Kidney (tissue), 14 donors: Measurements from ENCODE around the gene ZDHHC7. TPM values are rescaled to one million over a fixed set of nuclear protein-coding genes. Genes with fewer than 3 reads are reported as not detected.
A peak's percentile ranks its signal among the peaks of the same experiment; 100 is the strongest.

ENCODE experiments used
- DNase-seq, 5 donors: peaks; one replicate each; pipeline ENCODE4 v3.0.0-alpha.2; 2013 to 2020
- FAIRE-seq: peaks from 2 replicates; lab custom pipeline; 2012; peaks lifted over from hg19 to GRCh38; lab: Jason Lieb, UNC
- H3K27ac ChIP-seq, 2 donors: one replicate each; pipeline ENCODE4 v1.7.0; 2013; ENCODE audit warnings: low read depth in 2 of 2, low read length in 2 of 2, inconsistent platforms in 1 of 2
- H3K27me3 ChIP-seq: one replicate; pipeline ENCODE4 v1.7.1; 2013; ENCODE audit warnings: low read length, inconsistent platforms; ENCODE audit not compliant: control insufficient read depth, insufficient read depth
- H3K36me3 ChIP-seq, 3 donors: one replicate each; pipeline versions ENCODE4 v1.7.0 to v1.7.1; 2013; ENCODE audit warnings: low read length in 3 of 3, control low read depth in 1 of 3, inconsistent platforms in 1 of 3; ENCODE audit not compliant: insufficient read depth in 3 of 3, control insufficient read depth in 2 of 3
- H3K4me1 ChIP-seq, 3 donors: one replicate each; pipeline versions ENCODE4 v1.7.0 to v1.7.1; 2013; ENCODE audit warnings: low read length in 3 of 3, inconsistent platforms in 1 of 3, low read depth in 1 of 3; ENCODE audit not compliant: control insufficient read depth in 2 of 3, insufficient read depth in 2 of 3
- H3K4me3 ChIP-seq, 3 donors: one replicate each; pipeline versions ENCODE4 v1.7.0 to v1.8.1; 2013; ENCODE audit warnings: low read length in 3 of 3, control low read depth in 1 of 3, inconsistent platforms in 1 of 3
- H3K9ac ChIP-seq, 3 donors: one replicate each; pipeline versions ENCODE4 v1.7.0 to v1.7.1; 2013; ENCODE audit warnings: low read length in 3 of 3, control low read depth in 1 of 3, inconsistent platforms in 1 of 3
- H3K9me3 ChIP-seq, 3 donors: one replicate each; pipeline versions ENCODE4 v1.7.0 to v1.7.1; 2013; ENCODE audit warnings: low read length in 3 of 3, control low read depth in 1 of 3, inconsistent platforms in 1 of 3; ENCODE audit not compliant: control insufficient read depth in 2 of 3, insufficient read depth in 1 of 3
- CTCF ChIP-seq: IDR thresholded peaks from 3 replicates; pipeline ENCODE4 v1.5.1; 2012; ENCODE audit warnings: mild to moderate bottlenecking, moderate library complexity, borderline replicate concordance; ENCODE audit not compliant: insufficient read depth; ENCODE audit errors: extremely low read depth
- intact Hi-C: fragments of 100-400 bp; cut with DNase I; formaldehyde crosslinking; loops from one replicate; pipeline ENCODE4 v1.11.1; 2022
- polyA plus RNA-seq: library from polyadenylated mRNA; stranded (reverse); fragments of 350-450 nt; fragmentation: Illumina TruSeq; extraction: RNeasy Lipid Tissue Mini Kit (QIAGEN cat#74804); gene quantifications from one replicate; pipeline ENCODE4 v1.2.3, GENCODE V29; 2014; ENCODE audit warnings: low read depth, low replicate concordance; ENCODE audit not compliant: insufficient read depth
- total RNA-seq: library from RNA; stranded (reverse); fragmentation: NEBNext Ultra II Directional; extraction: Animal tissue kit (Norgen Biotek cat#: 25700); gene quantifications from one replicate; pipeline ENCODE4 v1.2.1, GENCODE V29; 2021
- donor health status: control.
- donor health status: control.
- donor health status: control.
- donor health status: control.
- donor health status: control.
- donor health status: DM: yes; HTN: yes; CAD: no.
- donor health status: Normal renal cell carcinoma (clear cell type).

ZDHHC7 gene
- total and polyA plus RNA-seq, 2 donors from 2014 or later: 23.4 to 54.4 TPM

GRCh38 chr16:84999200-84999599, 12.1 kb downstream of the ZDHHC7 start:
- H3K36me3 ChIP-seq: peaks cover 0 to 14% (median 0%) of the 10 kb centered on the region in 3 donors
- peak overlapping the region in 1 of 2 donors; percentile 9 for H3K27ac ChIP-seq
- H3K4me1 ChIP-seq: peaks cover 3 to 25% (median 10%) of the 10 kb centered on the region in 3 donors
- no peak for TF ChIP-seq CTCF
- no peak overlapping the region for H3K4me3 ChIP-seq
- H3K9me3 ChIP-seq: no peaks in the 10 kb centered on the region
- FAIRE-seq (no peak), DNase-seq (no peak)
- intact Hi-C loops: no loop called here
- no peaks in the 10 kb centered on the region for H3K27me3 ChIP-seq
- H3K9ac ChIP-seq: no peak overlapping the region

- Histone ChIP-seq H3K9me3 (no peaks in the 10 kb centered on the region), H3K36me3 (peaks cover 0 to 20% (median 0%) of the 10 kb centered on the region in 3 donors), H3K27ac (no peak overlapping the region), H3K4me1 (peaks cover 0 to 6% (median 3%) of the 10 kb centered on the region in 3 donors), H3K4me3 (no peak overlapping the region), H3K9ac (no peak overlapping the region), H3K27me3 (no peaks in the 10 kb centered on the region)
- TF ChIP-seq CTCF: no peak
- intact Hi-C loops: no loop called here
- no peak for DNase-seq
- no peak for FAIRE-seq
These were observed 15.0 kb downstream of the ZDHHC7 start for GRCh38 chr16:84996365-84996764.

GRCh38 chr16:84995663-84996062, 15.7 kb downstream of the ZDHHC7 start:
- Histone ChIP-seq H3K4me3 (no peak overlapping the region), H3K36me3 (peaks cover 0 to 24% (median 0%) of the 10 kb centered on the region in 3 donors), H3K4me1 (peaks cover 0 to 3% (median 3%) of the 10 kb centered on the region in 3 donors), H3K27ac (no peak overlapping the region), H3K9me3 (no peaks in the 10 kb centered on the region), H3K9ac (no peak overlapping the region), H3K27me3 (no peaks in the 10 kb centered on the region)
- no peak for TF ChIP-seq CTCF
- DNase-seq (no peak), FAIRE-seq (no peak)
- intact Hi-C loops: no loop called here

- FAIRE-seq (no peak), DNase-seq (peak in 1 of 5 donors; percentile 64)
- Histone ChIP-seq H3K4me1 (peaks cover 0 to 3% (median 0%) of the 10 kb centered on the region in 3 donors), H3K27me3 (no peaks in the 10 kb centered on the region), H3K27ac (no peak overlapping the region), H3K36me3 (peaks cover 4 to 34% (median 10%) of the 10 kb centered on the region in 3 donors), H3K9me3 (no peaks in the 10 kb centered on the region), H3K9ac (no peak overlapping the region), H3K4me3 (no peak overlapping the region)
- intact Hi-C loops: no loop called here
- no peak for TF ChIP-seq CTCF
These were observed 17.4 kb downstream of the ZDHHC7 start for GRCh38 chr16:84993926-84994325.
